ENCODE results near the gene PPFIA1. TPM values are rescaled to one million over a fixed set of nuclear protein-coding genes. Genes with fewer than 3 reads are reported as not detected.

The PPFIA1 gene
- polyA plus RNA-seq, 4 donors = 17.8 to 27.3 (median 23.6) TPM

- Histone ChIP-seq H3K4me3 (ENCODE audit: low read depth in 1 of 3, low read length in 3 of 3) (no peak overlapping the region), H3K9me3 (ENCODE audit: control insufficient read depth in 2 of 2, insufficient read depth in 1 of 2, low read depth in 1 of 2, low read length in 1 of 2) (no peaks in the 10 kb centered on the region), H3K27me3 (ENCODE audit: control insufficient read depth in 3 of 3, insufficient read depth in 3 of 3, low read length in 3 of 3) (peaks cover 0 to 8% (median 3%) of the 10 kb centered on the region in 3 donors), H3K27ac (ENCODE audit: low read depth in 1 of 3, low read length in 2 of 3) (no peak overlapping the region), H3K4me1 (ENCODE audit: control insufficient read depth in 3 of 3, insufficient read depth in 2 of 3, low read depth in 1 of 3, low read length in 2 of 3) (peaks cover 0 to 4% (median 2%) of the 10 kb centered on the region in 3 donors), H3K36me3 (ENCODE audit: control insufficient read depth in 3 of 3, insufficient read depth in 2 of 3, low read depth in 1 of 3, low read length in 3 of 3) (no peaks in the 10 kb centered on the region)
- DNase-seq = no peak
- no peak for FAIRE-seq
- WGBS, 3 donors = 69 to 83% (median 76%) methylated on average over 7 of the region's 7 CpGs
Observed at GRCh38 chr11:70244698-70245097, 25.8 kb upstream of the PPFIA1 start.

- Histone ChIP-seq H3K36me3 (ENCODE audit: control insufficient read depth in 3 of 3, insufficient read depth in 2 of 3, low read depth in 1 of 3, low read length in 3 of 3) (no peaks in the 10 kb centered on the region), H3K4me1 (ENCODE audit: control insufficient read depth in 3 of 3, insufficient read depth in 2 of 3, low read depth in 1 of 3, low read length in 2 of 3) (peaks cover 0 to 4% (median 2%) of the 10 kb centered on the region in 3 donors), H3K4me3 (ENCODE audit: low read depth in 1 of 3, low read length in 3 of 3) (no peak overlapping the region), H3K27me3 (ENCODE audit: control insufficient read depth in 3 of 3, insufficient read depth in 3 of 3, low read length in 3 of 3) (peaks cover 0 to 3% (median 3%) of the 10 kb centered on the region in 3 donors), H3K27ac (ENCODE audit: low read depth in 1 of 3, low read length in 2 of 3) (no peak overlapping the region), H3K9me3 (ENCODE audit: control insufficient read depth in 2 of 2, insufficient read depth in 1 of 2, low read depth in 1 of 2, low read length in 1 of 2) (no peaks in the 10 kb centered on the region)
- DNase-seq = no peak
- no peak for FAIRE-seq
- 68 to 79% (median 76%) methylated on average over 8 of the region's 8 CpGs for WGBS, 3 donors
Observed at GRCh38 chr11:70246196-70246595, 24.3 kb upstream of the PPFIA1 start.

DNA sequence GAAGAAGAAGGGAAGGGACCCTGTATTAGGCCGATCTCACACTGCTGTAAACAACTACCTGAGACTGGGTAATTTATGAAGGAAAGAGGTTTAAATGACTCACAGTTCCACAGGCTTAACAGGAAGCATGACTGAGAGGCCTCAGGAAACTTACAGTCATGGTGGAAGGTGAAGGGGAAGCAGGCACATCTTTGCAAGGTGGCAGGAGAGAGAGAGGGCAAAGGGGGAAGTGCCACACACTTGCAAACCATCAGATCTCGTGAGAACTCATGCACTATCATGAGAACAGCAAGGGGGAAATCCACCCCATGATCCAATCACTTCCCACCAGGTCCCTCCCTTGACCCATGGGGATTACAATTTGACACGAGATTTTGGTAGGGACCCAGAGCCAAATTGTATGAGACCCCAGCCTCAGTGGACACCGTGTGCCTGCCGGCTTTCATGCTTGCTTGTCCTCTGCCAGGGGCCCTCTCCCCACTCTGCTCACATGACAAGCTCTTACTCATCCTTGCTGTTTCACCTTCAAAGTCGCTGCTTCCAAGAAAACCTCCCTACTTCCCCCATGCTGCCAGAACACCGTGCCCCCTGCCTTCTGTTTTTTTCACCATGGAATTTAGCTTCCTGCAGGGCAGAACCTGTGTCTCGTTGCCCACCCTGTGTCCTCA, 23.3 kb upstream of the PPFIA1 start:
- H3K9me3 ChIP-seq (ENCODE audit: control insufficient read depth in 2 of 2, insufficient read depth in 1 of 2, low read depth in 1 of 2, low read length in 1 of 2) = no peaks in the 10 kb centered on the region
- H3K36me3 ChIP-seq (ENCODE audit: control insufficient read depth in 3 of 3, insufficient read depth in 2 of 3, low read depth in 1 of 3, low read length in 3 of 3) = no peaks in the 10 kb centered on the region
- H3K27ac ChIP-seq (ENCODE audit: low read depth in 1 of 3, low read length in 2 of 3) = no peak overlapping the region
- 66 to 80% (median 77%) methylated on average over 7 to 8 of the region's 8 CpGs for WGBS, 3 donors
- DNase-seq (no peak), FAIRE-seq (no peak)
- H3K4me3 ChIP-seq (ENCODE audit: low read depth in 1 of 3, low read length in 3 of 3) = no peak overlapping the region
- H3K4me1 ChIP-seq (ENCODE audit: control insufficient read depth in 3 of 3, insufficient read depth in 2 of 3, low read depth in 1 of 3, low read length in 2 of 3) = peaks cover 0 to 4% (median 2%) of the 10 kb centered on the region in 3 donors
- H3K27me3 ChIP-seq (ENCODE audit: control insufficient read depth in 3 of 3, insufficient read depth in 3 of 3, low read length in 3 of 3) = peaks cover 0 to 3% (median 3%) of the 10 kb centered on the region in 3 donors

- Histone ChIP-seq H3K4me3 (ENCODE audit: low read depth in 1 of 3, low read length in 3 of 3) (no peak overlapping the region), H3K4me1 (ENCODE audit: control insufficient read depth in 3 of 3, insufficient read depth in 2 of 3, low read depth in 1 of 3, low read length in 2 of 3) (peaks cover 0 to 3% (median 2%) of the 10 kb centered on the region in 3 donors), H3K27ac (ENCODE audit: low read depth in 1 of 3, low read length in 2 of 3) (no peak overlapping the region), H3K36me3 (ENCODE audit: control insufficient read depth in 3 of 3, insufficient read depth in 2 of 3, low read depth in 1 of 3, low read length in 3 of 3) (no peaks in the 10 kb centered on the region), H3K9me3 (ENCODE audit: control insufficient read depth in 2 of 2, insufficient read depth in 1 of 2, low read depth in 1 of 2, low read length in 1 of 2) (no peaks in the 10 kb centered on the region), H3K27me3 (ENCODE audit: control insufficient read depth in 3 of 3, insufficient read depth in 3 of 3, low read length in 3 of 3) (peaks cover 0 to 3% (median 3%) of the 10 kb centered on the region in 3 donors)
- DNase-seq (no peak), FAIRE-seq (no peak)
- 43 to 62% (median 51%) methylated on average over 4 of the region's 4 CpGs for WGBS, 3 donors
Observed at GRCh38 chr11:70247710-70248072, 22.8 kb upstream of the PPFIA1 start.

GRCh38 chr11:70250876-70251658, 19.4 kb upstream of the PPFIA1 start:
- Histone ChIP-seq H3K4me3 (ENCODE audit: low read depth in 1 of 3, low read length in 3 of 3) (no peak overlapping the region), H3K36me3 (ENCODE audit: control insufficient read depth in 3 of 3, insufficient read depth in 2 of 3, low read depth in 1 of 3, low read length in 3 of 3) (no peaks in the 10 kb centered on the region), H3K9me3 (ENCODE audit: control insufficient read depth in 2 of 2, insufficient read depth in 1 of 2, low read depth in 1 of 2, low read length in 1 of 2) (no peaks in the 10 kb centered on the region), H3K27me3 (ENCODE audit: control insufficient read depth in 3 of 3, insufficient read depth in 3 of 3, low read length in 3 of 3) (no peaks in the 10 kb centered on the region), H3K4me1 (ENCODE audit: control insufficient read depth in 3 of 3, insufficient read depth in 2 of 3, low read depth in 1 of 3, low read length in 2 of 3) (peaks cover 0 to 2% (median 0%) of the 10 kb centered on the region in 3 donors), H3K27ac (ENCODE audit: low read depth in 1 of 3, low read length in 2 of 3) (no peak overlapping the region)
- FAIRE-seq (no peak), DNase-seq (no peak)
- 73 to 78% (median 74%) methylated on average over 14 to 15 of the region's 16 CpGs for WGBS, 3 donors

- no peak overlapping the region for H3K4me3 ChIP-seq (ENCODE audit: low read depth in 1 of 3, low read length in 3 of 3)
- peaks cover 0 to 2% (median 0%) of the 10 kb centered on the region in 3 donors for H3K4me1 ChIP-seq (ENCODE audit: control insufficient read depth in 3 of 3, insufficient read depth in 2 of 3, low read depth in 1 of 3, low read length in 2 of 3)
- DNase-seq (no peak), FAIRE-seq (no peak)
- WGBS, 3 donors = 81 to 88% (median 86%) methylated on average over 18 to 21 of the region's 21 CpGs
- H3K27me3 ChIP-seq (ENCODE audit: control insufficient read depth in 3 of 3, insufficient read depth in 3 of 3, low read length in 3 of 3) = no peaks in the 10 kb centered on the region
- H3K27ac ChIP-seq (ENCODE audit: low read depth in 1 of 3, low read length in 2 of 3) = no peak overlapping the region
- H3K9me3 ChIP-seq (ENCODE audit: control insufficient read depth in 2 of 2, insufficient read depth in 1 of 2, low read depth in 1 of 2, low read length in 1 of 2) = no peaks in the 10 kb centered on the region
- H3K36me3 ChIP-seq (ENCODE audit: control insufficient read depth in 3 of 3, insufficient read depth in 2 of 3, low read depth in 1 of 3, low read length in 3 of 3) = no peaks in the 10 kb centered on the region
Observed at GRCh38 chr11:70251659-70252321, 18.7 kb upstream of the PPFIA1 start.

DNA sequence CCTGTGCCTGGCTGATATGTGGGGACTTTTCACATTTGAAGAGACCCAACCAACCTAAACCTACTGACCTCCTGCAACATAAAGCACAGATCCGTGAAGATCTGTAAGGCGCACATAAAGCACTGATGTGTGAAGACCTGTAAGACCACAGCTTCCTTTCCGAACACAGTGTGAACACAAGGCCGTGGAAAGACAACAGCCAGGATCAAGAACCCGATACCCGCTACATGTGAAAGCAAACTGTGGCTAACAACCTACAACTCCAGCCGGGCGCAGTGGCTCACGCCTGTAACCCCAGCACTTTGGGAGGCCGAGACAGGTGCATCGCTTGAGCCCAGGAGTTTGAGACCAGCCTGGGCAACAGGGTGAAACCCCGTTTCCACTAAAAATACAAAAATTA, 17.6 kb upstream of the PPFIA1 start:
- Histone ChIP-seq H3K4me3 (ENCODE audit: low read depth in 1 of 3, low read length in 3 of 3) (no peak overlapping the region), H3K4me1 (ENCODE audit: control insufficient read depth in 3 of 3, insufficient read depth in 2 of 3, low read depth in 1 of 3, low read length in 2 of 3) (no peaks in the 10 kb centered on the region), H3K36me3 (ENCODE audit: control insufficient read depth in 3 of 3, insufficient read depth in 2 of 3, low read depth in 1 of 3, low read length in 3 of 3) (no peaks in the 10 kb centered on the region), H3K27me3 (ENCODE audit: control insufficient read depth in 3 of 3, insufficient read depth in 3 of 3, low read length in 3 of 3) (no peaks in the 10 kb centered on the region), H3K9me3 (ENCODE audit: control insufficient read depth in 2 of 2, insufficient read depth in 1 of 2, low read depth in 1 of 2, low read length in 1 of 2) (no peaks in the 10 kb centered on the region), H3K27ac (ENCODE audit: low read depth in 1 of 3, low read length in 2 of 3) (no peak overlapping the region)
- 89 to 95% (median 93%) methylated on average over 12 of the region's 12 CpGs for WGBS, 3 donors
- FAIRE-seq (no peak), DNase-seq (no peak)

DNA sequence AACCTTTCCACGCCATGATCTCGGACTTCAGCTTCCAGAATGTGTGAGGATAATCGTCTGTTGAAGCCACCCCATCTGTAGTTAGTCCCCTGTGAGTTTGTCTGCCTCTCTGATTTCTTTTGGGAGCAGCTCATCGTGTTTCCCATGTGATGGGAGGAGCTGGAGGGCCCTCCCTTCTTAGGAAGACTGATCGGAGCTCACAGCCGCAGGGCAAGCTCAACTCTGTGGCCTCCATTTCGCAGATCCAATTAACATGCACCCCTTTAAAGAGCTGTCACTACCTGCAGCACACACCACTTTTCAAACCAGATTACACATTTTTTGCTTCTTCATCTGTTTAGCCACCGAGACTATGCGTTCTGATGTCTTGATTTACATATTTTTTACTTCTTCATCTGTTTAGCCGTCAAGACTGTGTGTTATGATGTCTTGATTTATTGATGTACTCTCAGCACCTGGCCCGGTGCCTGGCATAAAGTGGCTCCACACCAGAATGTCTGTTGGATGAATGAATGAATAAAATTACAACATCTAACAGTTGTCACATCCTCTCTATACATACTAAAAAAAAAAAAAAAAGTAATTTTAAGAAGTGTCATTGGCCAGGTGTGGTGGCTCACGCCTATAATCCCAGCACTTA, 14.9 kb upstream of the PPFIA1 start:
- WGBS, 3 donors = 63 to 67% (median 64%) methylated on average over 12 of the region's 12 CpGs
- H3K4me1 ChIP-seq (ENCODE audit: control insufficient read depth in 3 of 3, insufficient read depth in 2 of 3, low read depth in 1 of 3, low read length in 2 of 3) = no peaks in the 10 kb centered on the region
- H3K27ac ChIP-seq (ENCODE audit: low read depth in 1 of 3, low read length in 2 of 3) = no peak overlapping the region
- H3K9me3 ChIP-seq (ENCODE audit: control insufficient read depth in 2 of 2, insufficient read depth in 1 of 2, low read depth in 1 of 2, low read length in 1 of 2) = no peaks in the 10 kb centered on the region
- H3K27me3 ChIP-seq (ENCODE audit: control insufficient read depth in 3 of 3, insufficient read depth in 3 of 3, low read length in 3 of 3) = no peaks in the 10 kb centered on the region
- H3K4me3 ChIP-seq (ENCODE audit: low read depth in 1 of 3, low read length in 3 of 3) = no peak overlapping the region
- FAIRE-seq (no peak), DNase-seq (no peak)
- no peaks in the 10 kb centered on the region for H3K36me3 ChIP-seq (ENCODE audit: control insufficient read depth in 3 of 3, insufficient read depth in 2 of 3, low read depth in 1 of 3, low read length in 3 of 3)
